GM12873 (cell line): ENCODE measurements around the gene DUS2.

Source experiments
- CTCF ChIP-seq: IDR thresholded peaks from 2 replicates; pipeline ENCODE4 v1.5.1; 2012; ENCODE audit warnings: low read depth, mild to moderate bottlenecking, moderate library complexity, low read length, control low read depth; ENCODE audit not compliant: insufficient read depth; ENCODE audit errors: missing control alignments

Gene DUS2

GRCh38 chr16:68070806-68071517 is 47.9 kb downstream of the DUS2 start:
- peak; percentile 6 for TF ChIP-seq CTCF

GRCh38 chr16:68071518-68071901 is 48.4 kb downstream of the DUS2 start:
- no peak for TF ChIP-seq CTCF

- no peak for TF ChIP-seq CTCF
Observed at GRCh38 chr16:68072038-68072695, 49.1 kb downstream of the DUS2 start.

GRCh38 chr16:68073902-68074760 is 51.0 kb downstream of the DUS2 start:
- TF ChIP-seq CTCF = no peak

- no peak for TF ChIP-seq CTCF
Observed at GRCh38 chr16:68074850-68075555, 51.9 kb downstream of the DUS2 start.

- TF ChIP-seq CTCF = no peak
Observed at GRCh38 chr16:68075980-68076379, 52.9 kb downstream of the DUS2 start.
